H1 (cell line): ENCODE results near the gene CGGBP1. TPM values are rescaled to one million over a fixed set of nuclear protein-coding genes. Genes with fewer than 3 reads are reported as not detected.

Source experiments
- CTCF ChIA-PET: fragments of 300-600 bp; sonication (Branson Sonifier 250); formaldehyde crosslinking; loops from one replicate; lab custom pipeline; 2021; ENCODE audit not compliant: partially characterized antibody; lab: Charles Lee
- POLR2A ChIA-PET: fragments of 300-600 bp; sonication (Branson Sonifier 250); formaldehyde crosslinking; loops from one replicate; lab custom pipeline; 2021; ENCODE audit warnings: inconsistent platforms; ENCODE audit not compliant: partially characterized antibody; lab: Charles Lee
- DNase-seq, 2 experiments: peaks; one replicate each; pipeline versions ENCODE4 v3.0.0 to v3.0.0-alpha.2; 2010 to 2022; ENCODE audit warnings: low spot score in 2 of 2, low read depth in 1 of 2, mixed read lengths in 1 of 2
- FAIRE-seq: peaks from 2 replicates; lab custom pipeline; 2011; peaks lifted over from hg19 to GRCh38; lab: Jason Lieb, UNC
- H2AFZ ChIP-seq: 2 replicates; pipeline ENCODE4 v1.8.1; 2012; ENCODE audit warnings: low read length, inconsistent platforms
- H2AK5ac ChIP-seq: 2 replicates; pipeline ENCODE4 v1.6.1; 2013; ENCODE audit warnings: low read depth, low read length
- H2BK120ac ChIP-seq: replicated peaks from 2 replicates; pipeline ENCODE3; 2013; ENCODE audit warnings: low read depth, low read length, inconsistent platforms
- H2BK12ac ChIP-seq: 2 replicates; pipeline ENCODE4 v1.6.1; 2013; ENCODE audit warnings: low read depth, low read length
- H2BK15ac ChIP-seq: 2 replicates; pipeline ENCODE4 v1.6.1; 2013; ENCODE audit warnings: low read length
- H2BK20ac ChIP-seq: 2 replicates; pipeline ENCODE4 v1.6.1; 2013; ENCODE audit warnings: low read length
- H2BK5ac ChIP-seq: 2 replicates; pipeline ENCODE4 v1.6.1; 2013; ENCODE audit warnings: low read depth, low read length
- H3K14ac ChIP-seq: 2 replicates; pipeline ENCODE4 v1.6.1; 2013; ENCODE audit warnings: inconsistent platforms; ENCODE audit not compliant: insufficient read length
- H3K18ac ChIP-seq: 2 replicates; pipeline ENCODE4 v1.6.1; 2013; ENCODE audit warnings: low read length; ENCODE audit errors: extremely low read depth
- H3K23ac ChIP-seq: 2 replicates; pipeline ENCODE4 v1.6.1; 2013; ENCODE audit warnings: inconsistent platforms; ENCODE audit not compliant: insufficient read length
- H3K23me2 ChIP-seq: 2 replicates; pipeline ENCODE4 v1.6.1; 2013; ENCODE audit warnings: low read depth, low read length
- H3K27ac ChIP-seq: 2 replicates; pipeline ENCODE4 v1.6.1; 2011; ENCODE audit warnings: low read depth, low read length, inconsistent platforms
- H3K27me3 ChIP-seq, 4 experiments: replicated peaks in 1 of 4; 1 replicate in 1 of 4; 2 replicates in 3 of 4; pipeline versions ENCODE4 v1.6.1 to v1.8.1; 2011 to 2013; ENCODE audit warnings: low read length in 3 of 4, mild to moderate bottlenecking in 3 of 4, inconsistent platforms in 2 of 4, mixed read lengths in 2 of 4, moderate library complexity in 1 of 4; ENCODE audit not compliant: control insufficient read depth in 3 of 4, insufficient read depth in 3 of 4; ENCODE audit errors: extremely low read depth in 1 of 4
- H3K36me3 ChIP-seq, 4 experiments: 2 replicates each; pipeline versions ENCODE4 v1.6.1 to v1.8.1; 2011 to 2013; ENCODE audit warnings: mild to moderate bottlenecking in 4 of 4, low read length in 3 of 4, moderate library complexity in 2 of 4, control low read depth in 1 of 4, inconsistent platforms in 1 of 4; ENCODE audit not compliant: insufficient read depth in 4 of 4, control insufficient read depth in 2 of 4
- H3K4ac ChIP-seq: replicated peaks from 2 replicates; pipeline ENCODE3; 2013; ENCODE audit warnings: low read length, low read depth, mixed read lengths, inconsistent platforms; ENCODE audit not compliant: insufficient read length
- H3K4me1 ChIP-seq, 4 experiments: replicated peaks in 1 of 4; 1 replicate in 1 of 4; 2 replicates in 3 of 4; pipeline versions ENCODE4 v1.6.1 to v1.8.1; 2011 to 2013; ENCODE audit warnings: low read length in 3 of 4, inconsistent platforms in 2 of 4, mixed read lengths in 1 of 4; ENCODE audit not compliant: insufficient read depth in 4 of 4, control insufficient read depth in 3 of 4
- H3K4me2 ChIP-seq, 2 experiments: 2 replicates each; pipeline versions ENCODE4 v1.6.1 to v1.8.1; 2011 to 2013; ENCODE audit warnings: low read depth in 2 of 2, low read length in 2 of 2, control low read depth in 1 of 2, inconsistent platforms in 1 of 2, mild to moderate bottlenecking in 1 of 2; ENCODE audit not compliant: insufficient read depth in 1 of 2
- H3K4me3 ChIP-seq, 4 experiments: fragments of 200-600, 300-600 bp in 1 of 4; sonication (generic), shearing (Covaris generic), sonication (Bioruptor Twin) in 1 of 4; 2 replicates each; pipeline versions ENCODE4 v1.5.1 to v1.8.1; 2011 to 2016; ENCODE audit warnings: low read length in 4 of 4, low read depth in 3 of 4, control low read depth in 2 of 4, inconsistent platforms in 2 of 4, mild to moderate bottlenecking in 2 of 4, mixed read lengths in 1 of 4, moderate library complexity in 1 of 4; ENCODE audit not compliant: insufficient read depth in 2 of 4; ENCODE audit errors: extremely low read depth in 1 of 4
- H3K56ac ChIP-seq: replicated peaks from 2 replicates; pipeline ENCODE3; 2013; ENCODE audit warnings: low read depth, mild to moderate bottlenecking, mixed read lengths, low read length, inconsistent platforms; ENCODE audit not compliant: insufficient read length
- H3K79me1 ChIP-seq: 2 replicates; pipeline ENCODE4 v1.6.1; 2013; ENCODE audit warnings: low read depth, low read length, control low read depth
- H3K79me2 ChIP-seq, 2 experiments: 2 replicates each; pipeline versions ENCODE4 v1.6.1 to v1.8.1; 2012 to 2013; ENCODE audit warnings: low read length in 2 of 2, mild to moderate bottlenecking in 2 of 2, inconsistent platforms in 1 of 2; ENCODE audit not compliant: insufficient read depth in 2 of 2, control insufficient read depth in 1 of 2
- H3K9ac ChIP-seq, 4 experiments: replicated peaks in 1 of 4; 1 replicate in 1 of 4; 2 replicates in 3 of 4; pipeline versions ENCODE4 v1.6.1 to v1.8.1; 2011 to 2013; ENCODE audit warnings: low read depth in 3 of 4, low read length in 3 of 4, control low read depth in 2 of 4, mild to moderate bottlenecking in 2 of 4, moderate library complexity in 2 of 4, inconsistent platforms in 1 of 4; ENCODE audit errors: extremely low read depth in 1 of 4
- H3K9me3 ChIP-seq, 2 experiments: 2 replicates each; pipeline versions ENCODE4 v1.6.1 to v1.8.1; 2012 to 2013; ENCODE audit warnings: mild to moderate bottlenecking in 2 of 2, moderate library complexity in 2 of 2, control low read depth in 1 of 2, inconsistent platforms in 1 of 2, low read depth in 1 of 2, low read length in 1 of 2, mixed read lengths in 1 of 2; ENCODE audit not compliant: insufficient read depth in 2 of 2
- H4K20me1 ChIP-seq, 2 experiments: replicated peaks in 1 of 2; 2 replicates each; pipeline versions ENCODE3 to v1.8.1; 2011 to 2013; ENCODE audit warnings: inconsistent platforms in 2 of 2, low read length in 2 of 2, mild to moderate bottlenecking in 1 of 2; ENCODE audit not compliant: insufficient read depth in 2 of 2, control insufficient read depth in 1 of 2
- H4K5ac ChIP-seq: 2 replicates; pipeline ENCODE4 v1.6.1; 2013; ENCODE audit warnings: low read length, low read depth, mixed read lengths, inconsistent platforms; ENCODE audit not compliant: insufficient read length
- H4K8ac ChIP-seq: 2 replicates; pipeline ENCODE4 v1.8.0; 2013; ENCODE audit warnings: mild to moderate bottlenecking, moderate library complexity, low read length, inconsistent platforms; ENCODE audit not compliant: insufficient read depth; ENCODE audit errors: extremely low read depth
- H4K91ac ChIP-seq: replicated peaks from 2 replicates; pipeline ENCODE3; 2013; ENCODE audit warnings: low read length, mixed read lengths, inconsistent platforms; ENCODE audit not compliant: insufficient read length
- CEBPB ChIP-seq: IDR thresholded peaks from 2 replicates; pipeline ENCODE4 v1.6.1; 2012; ENCODE audit warnings: low read depth, low read length
- CHD2 ChIP-seq: IDR thresholded peaks from 2 replicates; pipeline ENCODE4 v1.6.1; 2012; ENCODE audit warnings: low read length, improper control_type of control experiment
- GTF2F1 ChIP-seq: IDR thresholded peaks from 2 replicates; pipeline ENCODE4 v1.6.1; 2012; ENCODE audit warnings: low read depth, low read length, improper control_type of control experiment, borderline replicate concordance
- JUND ChIP-seq: IDR thresholded peaks from 2 replicates; pipeline ENCODE4 v1.6.1; 2011; ENCODE audit warnings: mild to moderate bottlenecking, improper control_type of control experiment, low read length
- KDM1A ChIP-seq: fragments of 200-600, 300-600 bp; sonication (generic); IDR thresholded peaks from 2 replicates; pipeline ENCODE4 v1.7.1; 2016; ENCODE audit warnings: mild to moderate bottlenecking, low read length, borderline replicate concordance
- KDM4A ChIP-seq: IDR thresholded peaks from one replicate; pipeline ENCODE4 v1.7.1; 2012; ENCODE audit warnings: low read depth, mild to moderate bottlenecking, moderate library complexity, low read length, inconsistent platforms; ENCODE audit not compliant: severe bottlenecking
- PHF8 ChIP-seq: fragments of 200-600 bp; sonication (generic); conservative IDR thresholded peaks from 2 replicates; pipeline ENCODE4 v1.7.1; 2012; ENCODE audit warnings: low read depth, mild to moderate bottlenecking, inconsistent platforms, low read length, moderate library complexity
- RFX5 ChIP-seq: IDR thresholded peaks from 2 replicates; pipeline ENCODE4 v1.6.1; 2011; ENCODE audit warnings: low read depth, low read length, improper control_type of control experiment, borderline replicate concordance
- RNF2 ChIP-seq: fragments of 200-900, 300-1000 bp; sonication (generic); IDR thresholded peaks from 2 replicates; pipeline ENCODE4 v1.7.1; 2016; ENCODE audit warnings: borderline replicate concordance, low read depth, mild to moderate bottlenecking, antibody characterized with exemption, low read length; ENCODE audit not compliant: poor library complexity, severe bottlenecking; ENCODE audit errors: missing control alignments
- SIN3A ChIP-seq, 2 experiments: IDR thresholded peaks in 1 of 2; conservative IDR thresholded peaks in 1 of 2; 2 replicates each; pipeline ENCODE4 v1.6.1; 2011 to 2012; ENCODE audit warnings: low read length in 2 of 2, improper control_type of control experiment in 1 of 2, low read depth in 1 of 2, mild to moderate bottlenecking in 1 of 2
- SP1 ChIP-seq: IDR thresholded peaks from 2 replicates; pipeline ENCODE4 v1.6.1; 2011; ENCODE audit warnings: low read depth, low read length
- WGBS, 2 experiments: shearing (Covaris generic) in 1 of 2; methylation state at CpG; one replicate each; pipeline versions ENCODE4 v1.1.6 to v1.1.7; 2013 to 2015; ENCODE audit warnings: low lambda C conversion rate in 2 of 2, mixed read lengths in 2 of 2, inconsistent platforms in 1 of 2, low coverage in 1 of 2, missing lambda C conversion rate in 1 of 2; ENCODE audit not compliant: insufficient replicate concordance in 2 of 2, insufficient coverage in 1 of 2, insufficient read length in 1 of 2; ENCODE audit errors: extremely low coverage in 1 of 2, missing lambda C conversion rate in 1 of 2; 5-methylcytosine and 5-hydroxymethylcytosine counted together
- polyA plus RNA-seq, 7 experiments: library from polyadenylated mRNA; depleted of rRNA in 3 of 7; stranded (reverse) in 5 of 7; unstranded in 2 of 7; fragments of >200 nt in 5 of 7; fragments of 200-250 nt in 2 of 7; gene quantifications; 1 replicate in 5 of 7; 2 replicates in 1 of 7; 4 replicates in 1 of 7; pipeline versions ENCODE4 v1.2.1 to v1.2.3, GENCODE V29; 2011 to 2013; ENCODE audit warnings: missing spikeins in 2 of 7, mixed read lengths in 2 of 7
- total RNA-seq: library from RNA; stranded (reverse); fragmentation: NEBNext Ultra II Directional; extraction: Animal tissue kit (Norgen Biotek cat#: 25700); gene quantifications from 2 replicates; pipeline ENCODE4 v1.2.1, GENCODE V29; 2021

The CGGBP1 gene
- total and polyA plus RNA-seq, 2 of the 8 experiments (the other 6 are each of a cell fraction or from before 2014, with no cell fraction given) = 22.9 to 61.4 TPM

DNA sequence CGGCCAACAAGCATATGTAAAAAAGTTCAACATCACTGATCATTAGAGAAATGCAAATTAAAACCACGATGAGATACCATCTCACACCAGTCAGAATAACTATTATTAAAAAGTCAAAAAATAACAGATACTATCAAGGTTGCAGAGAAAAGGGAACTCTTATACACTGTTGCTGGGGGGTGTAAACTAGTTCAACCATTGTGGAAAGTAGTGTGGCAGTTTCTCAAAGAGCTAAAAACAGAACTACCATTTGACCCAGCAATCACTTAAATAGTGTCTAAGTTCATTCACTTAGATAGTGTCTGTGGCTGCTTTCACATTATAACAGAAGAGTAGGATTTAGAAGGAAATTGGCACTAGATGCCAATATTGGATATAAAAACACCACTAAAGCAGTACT is 49.7 kb downstream of the CGGBP1 start:
- FAIRE-seq = no peak
- WGBS, 2 experiments = 94% methylated on average over 2 of the region's 2 CpGs; no CpG with 5 or more reads in 1 of the 2 experiments
- Histone ChIP-seq H4K20me1 (no peaks in the 10 kb centered on the region), H2BK15ac (no peak overlapping the region), H4K5ac (no peak overlapping the region), H3K14ac (no peak overlapping the region), H3K4me1 (no peaks in the 10 kb centered on the region), H4K91ac (no peak overlapping the region), H3K4me3 (no peak overlapping the region), H3K23me2 (no peaks in the 10 kb centered on the region), H3K9me3 (no peaks in the 10 kb centered on the region), H3K27me3 (no peaks in the 10 kb centered on the region), H2AK5ac (no peak overlapping the region), H2BK12ac (no peak overlapping the region), H2BK5ac (no peak overlapping the region), H2AFZ (no peak overlapping the region), H3K4me2 (no peak overlapping the region), H3K9ac (no peak overlapping the region), H3K79me2 (no peaks in the 10 kb centered on the region), H3K79me1 (no peaks in the 10 kb centered on the region), H3K56ac (no peak overlapping the region), H2BK120ac (no peak overlapping the region), H3K23ac (no peak overlapping the region), H2BK20ac (no peak overlapping the region), H3K27ac (no peak overlapping the region), H3K4ac (no peak overlapping the region), H3K18ac (no peak overlapping the region), H4K8ac (no peak overlapping the region), H3K36me3 (no peaks in the 10 kb centered on the region)
- ChIA-PET POLR2A (no interaction called here), CTCF (no interaction called here)
- no peak for DNase-seq
- TF ChIP-seq RFX5 (no peak), GTF2F1 (no peak), JUND (no peak), KDM1A (no peak), CEBPB (no peak), RNF2 (no peak), PHF8 (no peak), SIN3A (conservative IDR thresholded peaks at IDR 0.05 in 1 of 2, IDR thresholded peaks at IDR 0.05 in 1 of 2; ENCODE audit: low read depth in 1 of 2, low read length in 2 of 2) (no peak), SP1 (no peak), CHD2 (no peak), KDM4A (no peak)
- TF ChIP-seq, all 59 proteins: peak for 0
